Activated CD8-positive, alpha-beta memory T cell treated with anti-CD3 and anti-CD28 coated beads, Interleukin-2, amount 50 U/mL, for 24 hours (primary cell): ENCODE measurements around the gene IFITM5.
"Not testable (repeated sequence)": the region's sequence is repeated elsewhere in the genome, so short reads cannot be mapped to it uniquely, and the experiment has no call there.

ENCODE experiments used
- DNase-seq: peaks from one replicate; pipeline ENCODE4 v3.0.0-alpha.2; 2020; ENCODE audit errors: extremely low read depth

IFITM5 gene

DNA sequence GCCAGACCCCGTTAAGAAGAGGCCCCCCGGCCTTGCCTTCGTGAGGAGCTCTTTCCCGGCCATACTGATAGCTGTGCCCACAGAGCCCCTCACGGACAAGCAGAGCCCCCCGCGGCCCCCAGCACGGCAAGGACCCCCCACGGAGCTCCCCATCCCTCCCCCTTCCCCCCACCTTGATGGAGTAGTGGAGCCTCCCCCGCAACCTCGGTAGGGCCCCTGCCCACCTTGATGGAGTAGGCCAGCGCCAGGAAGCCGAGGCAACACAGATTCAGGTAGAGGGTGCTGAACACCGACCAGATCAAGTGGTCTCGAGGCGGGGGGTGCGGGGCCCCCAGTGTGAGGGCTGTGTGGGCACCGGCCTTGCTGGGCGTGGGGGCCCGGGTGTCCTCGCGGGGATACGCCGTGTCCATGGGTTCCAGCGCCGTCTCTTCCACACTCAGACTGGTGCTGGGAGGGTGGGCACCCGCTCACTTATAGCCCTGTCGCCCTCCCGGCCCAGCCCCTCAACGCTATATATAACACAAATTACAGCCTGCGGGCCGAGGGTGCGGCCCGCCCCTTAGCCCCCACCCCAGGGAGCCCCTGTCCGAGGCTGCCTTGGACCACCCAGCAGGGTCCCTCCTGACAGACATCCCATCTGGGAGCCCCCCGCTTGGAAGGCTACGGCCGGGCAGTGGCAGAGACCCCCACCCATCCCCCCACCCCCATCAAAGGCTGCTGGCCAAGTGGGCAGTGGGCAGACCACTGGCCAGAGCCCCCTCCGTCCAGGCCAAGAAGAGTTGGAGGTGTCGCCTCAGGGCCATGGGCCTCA is at the start of gene IFITM5:
IFITM5 (minus strand) TSS at position 446 of the 811 bp plus-strand sequence; CDS start at position 410, 36 bp downstream.
- DNase-seq: no peak

DNA sequence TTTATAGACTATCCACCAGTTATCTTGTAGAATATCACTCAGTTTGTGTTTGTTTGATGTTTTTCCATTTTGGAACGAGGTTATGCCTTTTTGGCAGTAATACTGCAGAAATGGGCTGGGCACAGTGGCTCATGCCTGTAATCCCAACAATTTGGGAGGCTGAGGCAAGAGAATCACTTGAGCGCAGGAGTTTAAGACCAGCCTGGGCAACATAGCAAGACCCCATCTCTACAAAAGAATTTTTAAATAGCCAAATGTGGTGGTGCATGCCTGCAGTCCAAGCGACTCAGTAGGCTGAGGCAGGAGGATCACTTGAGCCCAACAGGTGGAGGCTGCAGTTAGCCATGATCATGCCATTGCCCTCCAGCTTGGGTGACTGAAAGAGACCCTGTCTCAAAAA is 47.2 kb upstream of the IFITM5 start:
- DNase-seq: no peak

DNA sequence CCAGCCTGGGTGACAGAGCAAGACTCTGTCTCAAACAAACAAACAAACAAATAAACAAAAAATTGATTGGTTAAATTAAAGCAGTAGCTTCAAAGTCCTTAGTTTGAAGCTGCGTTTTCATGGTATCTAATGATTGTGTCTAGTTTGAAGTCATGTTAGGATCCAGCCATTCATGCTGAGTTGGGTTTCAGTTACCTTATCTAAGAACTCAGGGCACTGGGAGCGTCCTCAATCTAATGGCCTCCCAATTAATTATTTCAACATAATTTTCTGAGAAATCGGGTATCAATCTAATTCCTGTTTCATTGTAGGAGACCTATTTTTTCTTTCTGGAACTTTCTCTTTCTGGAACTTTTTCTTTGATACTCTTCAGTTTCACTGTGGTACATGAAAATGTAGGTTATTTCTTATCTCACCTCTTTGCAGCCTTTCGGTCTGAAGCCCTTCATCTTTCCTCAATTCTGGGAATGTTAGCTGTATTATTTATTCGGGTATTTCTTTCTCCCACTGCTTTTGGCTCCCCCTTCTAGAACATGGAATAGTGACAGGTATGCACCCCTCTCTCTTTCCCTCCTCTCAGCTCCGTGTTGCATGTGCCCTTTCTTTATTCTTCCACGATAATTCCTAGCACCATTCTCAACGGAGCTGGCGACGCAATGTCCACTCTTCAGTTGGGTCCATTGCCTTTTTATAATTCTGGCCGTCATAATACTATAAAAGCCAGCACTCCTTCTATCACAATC is 45.7 kb upstream of the IFITM5 start:
- DNase-seq: no peak

DNA sequence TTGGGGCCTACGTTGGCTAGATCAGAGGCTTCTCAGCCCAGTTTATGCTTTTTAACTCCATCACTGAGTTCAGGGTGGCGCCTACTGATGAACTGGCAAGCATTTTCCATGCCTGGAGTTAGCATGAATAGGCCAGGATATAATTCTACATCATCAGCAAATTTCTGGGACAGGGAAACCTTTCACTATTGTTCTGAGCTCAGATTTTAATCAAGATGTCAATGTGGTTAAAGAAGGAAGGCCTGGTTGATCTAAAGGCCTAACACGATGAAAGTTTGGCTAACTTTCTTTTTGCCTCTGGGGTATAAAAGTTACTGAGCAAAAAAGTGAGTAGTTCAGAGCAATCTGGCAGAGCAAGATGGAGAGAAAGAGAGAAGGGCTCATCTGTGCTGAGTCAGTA is 43.0 kb upstream of the IFITM5 start:
- DNase-seq: no peak

DNA sequence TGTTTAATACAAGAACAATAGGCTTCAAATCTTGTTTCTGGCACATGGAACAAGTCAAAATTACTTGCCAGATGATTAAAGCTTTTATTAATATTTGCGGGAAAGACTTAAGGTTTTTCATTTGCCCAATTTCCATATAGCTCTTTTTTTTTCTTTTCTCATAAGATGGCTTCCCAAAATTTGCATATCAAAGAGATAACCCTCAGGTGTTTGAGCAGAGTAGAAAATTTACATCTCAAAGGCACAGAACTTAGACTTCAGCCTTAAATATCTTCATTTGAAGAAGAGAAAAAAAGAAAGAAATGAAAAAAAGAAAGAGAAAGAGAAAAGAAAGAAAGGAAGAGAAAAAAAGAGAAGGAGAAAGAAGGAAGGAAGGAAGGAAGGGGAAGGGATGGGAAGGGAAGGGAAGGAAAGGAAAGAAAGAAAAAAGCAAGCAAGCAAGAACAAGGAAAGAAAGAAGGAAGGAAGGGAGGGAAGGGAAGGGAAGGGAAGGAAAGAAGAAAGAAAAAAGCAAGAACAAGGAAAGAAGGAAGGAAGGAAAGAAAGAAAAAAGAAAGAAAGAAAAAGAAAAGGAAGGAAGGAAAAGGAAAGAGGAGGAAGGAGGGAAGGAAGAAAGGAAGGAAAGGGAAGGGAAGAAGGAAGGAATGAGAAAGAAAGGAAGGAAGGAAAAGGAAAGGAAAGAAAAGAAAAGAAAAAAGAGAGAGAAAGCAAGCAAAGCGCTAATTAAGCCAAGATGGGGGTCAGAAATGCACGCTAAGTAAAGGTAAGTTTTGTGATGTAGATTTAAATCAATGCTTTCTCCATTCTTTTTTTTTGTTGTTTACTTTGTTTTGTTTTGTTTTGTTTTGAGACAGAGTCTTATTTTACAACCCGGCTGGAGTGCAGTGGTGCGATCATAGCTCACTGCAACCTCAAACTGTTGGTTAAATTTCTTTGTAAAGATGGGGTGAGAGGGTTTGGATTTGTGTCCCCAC is 41.5 kb upstream of the IFITM5 start:
- no peak for DNase-seq

DNA sequence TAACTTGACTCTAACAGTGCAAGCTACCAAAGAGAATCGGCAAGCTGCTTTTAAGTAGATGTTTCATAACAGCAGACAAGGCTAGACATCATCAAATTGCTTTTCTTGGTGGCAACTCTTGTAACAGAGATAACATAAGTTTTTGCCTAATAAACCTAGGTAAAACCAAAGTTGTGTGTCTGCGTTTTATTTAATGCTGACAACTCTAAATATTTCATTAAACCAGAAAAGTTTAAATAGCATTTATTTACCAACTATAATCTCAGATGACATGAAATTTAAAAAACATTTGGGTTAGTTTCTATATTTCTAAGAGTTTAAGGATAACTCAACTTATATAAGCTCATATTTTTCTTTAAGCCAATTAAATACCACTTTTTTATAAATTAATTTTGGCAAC is 40.6 kb upstream of the IFITM5 start:
- DNase-seq: no peak

DNA sequence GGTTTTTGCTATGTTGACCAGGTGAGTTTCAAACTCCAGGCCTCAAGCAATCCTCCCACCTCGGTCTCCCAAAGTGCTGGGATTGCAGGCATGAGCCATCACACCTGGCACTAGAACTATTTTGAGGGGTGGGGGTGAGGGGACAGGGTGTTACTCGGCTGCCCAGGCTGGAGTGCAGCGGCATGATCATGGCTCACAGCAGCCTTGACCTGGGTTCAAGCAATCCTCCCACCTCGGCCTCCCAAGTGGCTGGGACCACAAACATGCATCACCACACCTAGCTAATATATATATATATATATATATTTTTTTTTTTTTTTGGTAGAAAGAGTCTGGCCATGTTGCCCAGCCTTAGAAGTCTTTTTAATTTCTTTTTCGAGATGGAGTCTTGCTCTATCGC is 38.4 kb upstream of the IFITM5 start:
- DNase-seq: no peak

DNA sequence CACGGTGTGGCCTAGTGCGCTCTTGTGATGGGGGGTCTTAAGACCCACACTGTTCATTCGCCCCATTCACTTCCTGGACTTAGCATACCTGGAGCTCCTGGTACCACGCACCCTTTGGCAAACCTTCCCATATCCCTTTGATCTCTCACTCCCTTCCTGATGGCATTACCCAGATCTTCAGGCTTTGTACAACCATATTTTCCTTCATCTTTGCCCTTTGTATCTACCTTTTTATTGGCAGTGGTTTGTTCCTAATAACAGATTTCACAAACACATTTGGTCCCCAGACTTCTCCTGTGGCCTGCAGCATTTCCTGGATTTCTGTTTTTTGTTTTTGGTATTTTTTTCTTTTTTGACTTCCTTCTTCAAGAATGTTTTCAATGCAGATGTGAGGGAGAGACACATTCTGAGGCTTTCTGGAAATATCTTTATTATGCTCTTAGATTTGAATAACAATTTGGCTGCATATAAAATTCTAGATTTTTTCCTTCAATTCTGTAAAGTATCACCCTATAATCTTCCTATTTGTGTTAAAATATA is 37.4 kb upstream of the IFITM5 start:
- DNase-seq: no peak

DNA sequence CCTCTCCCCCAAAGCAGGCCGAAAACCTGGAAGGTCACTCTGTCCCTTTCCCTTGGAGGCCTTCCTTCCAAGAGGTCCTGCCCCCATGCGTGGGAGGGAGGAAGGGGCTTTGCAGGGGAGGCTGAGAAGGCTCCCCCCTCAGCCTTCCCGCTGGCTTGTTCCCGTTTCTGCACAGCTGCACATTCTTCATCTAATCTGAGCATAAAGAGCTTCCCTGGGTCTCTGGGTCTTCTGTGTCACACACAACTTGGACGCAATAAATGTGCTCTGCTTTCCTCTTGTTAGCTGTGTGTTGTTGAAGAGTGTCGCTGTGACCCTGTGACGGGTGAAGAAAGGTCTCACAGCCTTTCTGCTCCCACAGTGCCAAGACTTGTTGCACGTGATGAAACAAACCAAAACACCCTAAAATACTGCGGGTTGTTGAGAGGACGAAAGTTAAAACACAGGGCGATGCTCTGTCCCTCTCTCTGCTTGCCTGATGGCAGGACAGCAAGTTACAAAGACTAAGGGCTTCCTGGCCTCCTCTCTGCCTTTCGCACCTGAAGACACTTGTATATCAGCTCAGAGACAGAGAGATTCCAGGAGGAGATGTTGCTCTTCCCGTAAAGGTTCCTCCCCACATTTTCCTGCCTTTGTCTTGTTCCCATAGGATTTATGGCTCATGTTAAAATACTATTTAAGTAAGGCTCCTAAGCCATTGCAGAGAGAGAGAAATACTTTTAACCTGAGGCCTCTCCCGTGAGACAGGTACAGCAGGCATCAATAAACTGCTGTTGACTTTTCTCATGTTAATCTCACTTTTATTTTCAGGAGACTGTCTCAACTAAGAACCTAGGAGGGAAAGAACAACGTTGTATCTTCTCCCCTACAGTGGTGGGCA is 36.7 kb upstream of the IFITM5 start:
- no peak for DNase-seq

DNA sequence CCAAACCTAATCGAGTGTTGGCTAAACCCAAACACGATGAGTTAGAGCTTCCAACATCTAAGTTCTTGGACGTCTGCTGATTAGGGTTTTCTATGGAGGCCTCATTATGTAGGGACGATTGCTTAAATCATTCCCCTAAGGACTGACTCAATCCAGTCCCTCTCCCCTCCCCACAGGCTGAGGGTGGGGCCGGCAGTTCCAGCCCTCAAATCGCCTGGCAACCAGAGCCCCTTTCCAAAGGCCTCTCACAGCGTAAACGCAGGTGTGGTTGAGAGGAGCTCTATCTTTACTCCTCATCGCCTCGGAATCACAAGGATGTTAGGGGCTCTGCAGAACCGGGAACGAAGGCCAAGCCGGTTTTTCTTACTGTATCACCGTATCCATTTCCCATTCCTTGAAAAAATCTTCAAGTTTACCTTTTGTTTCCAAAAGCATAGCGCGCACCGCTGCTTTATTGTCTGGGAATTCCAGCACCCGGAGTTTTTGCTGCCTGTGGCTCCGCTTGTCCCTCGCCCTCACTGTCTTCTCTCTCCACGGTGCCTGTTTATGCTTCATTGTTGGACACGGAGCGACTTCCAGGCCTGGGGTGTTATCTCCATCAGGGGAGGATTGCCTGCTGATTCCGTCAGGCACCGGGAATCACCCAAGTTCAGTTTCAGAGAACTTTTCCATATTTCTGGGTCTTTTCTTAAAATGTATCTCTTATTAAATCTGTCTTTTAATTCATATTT is 35.1 kb upstream of the IFITM5 start:
- no peak for DNase-seq

DNA sequence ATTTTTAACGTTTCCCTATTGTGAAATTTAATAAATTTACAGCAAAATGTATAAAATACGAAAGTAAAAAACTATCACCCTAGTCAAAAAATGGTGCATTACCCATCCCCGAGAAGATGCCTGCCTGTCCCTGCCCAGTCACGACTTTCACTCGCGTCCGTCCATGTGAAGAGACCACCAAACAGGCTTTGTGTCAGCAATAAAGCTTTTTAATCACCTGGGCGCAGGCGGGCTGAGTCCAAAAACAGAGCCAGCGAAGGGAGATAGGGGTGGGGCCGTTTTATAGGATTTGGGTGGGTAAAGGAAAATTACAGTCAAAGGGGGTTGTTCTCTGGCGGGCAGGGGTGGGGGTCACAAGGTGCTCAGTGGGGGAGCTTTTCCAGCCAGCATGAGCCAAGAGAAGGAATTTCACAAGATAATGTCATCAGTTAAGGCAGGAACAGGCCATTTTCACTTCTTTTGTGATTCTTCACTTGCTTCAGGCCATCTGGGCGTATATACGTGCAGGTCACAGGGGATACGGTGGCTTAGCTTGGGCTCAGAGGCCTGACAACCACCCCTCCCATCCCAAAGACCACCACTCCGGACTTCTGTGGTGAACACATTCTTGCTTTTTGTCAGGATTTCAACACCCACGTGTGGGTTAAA is 34.4 kb upstream of the IFITM5 start:
- DNase-seq: not testable (repeated sequence)

DNA sequence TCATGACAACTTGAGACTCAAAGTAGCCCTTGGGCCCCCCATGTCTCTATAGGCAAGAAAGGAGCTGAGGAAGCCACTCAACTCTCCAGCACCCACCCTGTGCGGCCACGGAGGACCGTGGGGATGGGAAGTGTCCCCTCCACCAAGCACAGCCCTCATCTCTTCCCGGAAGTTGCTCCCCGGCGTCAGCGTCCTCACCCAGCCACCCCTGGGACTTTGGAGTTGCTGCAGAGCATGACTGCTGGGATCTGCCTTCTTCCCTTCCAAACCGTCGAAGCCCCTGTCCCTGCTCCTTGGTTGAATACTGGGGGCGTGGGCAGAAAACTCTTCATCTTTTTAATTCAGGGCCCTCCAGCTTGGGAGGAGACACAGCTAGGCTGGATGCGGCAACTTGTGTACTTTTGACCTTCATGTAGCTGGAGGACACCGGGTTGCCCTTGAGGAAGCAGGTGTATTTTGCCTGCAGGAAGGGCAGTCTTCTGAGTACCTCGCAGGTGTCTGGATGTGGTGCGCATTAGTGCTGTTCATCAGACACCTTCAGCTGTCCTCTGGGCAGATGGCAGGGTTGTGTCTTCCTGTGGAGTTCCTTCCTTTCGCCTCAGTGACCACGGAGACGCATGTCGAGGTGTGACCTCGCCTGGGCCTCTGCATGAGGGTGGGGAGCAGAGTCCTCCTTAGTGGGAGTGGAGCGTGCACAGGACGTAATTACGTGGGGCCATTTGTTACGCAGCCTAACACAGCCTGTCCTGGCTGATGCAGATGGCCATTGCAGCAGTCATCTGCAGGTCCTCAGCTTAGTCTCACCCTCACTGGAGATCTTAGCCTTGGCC is 33.5 kb upstream of the IFITM5 start:
- no peak for DNase-seq

DNA sequence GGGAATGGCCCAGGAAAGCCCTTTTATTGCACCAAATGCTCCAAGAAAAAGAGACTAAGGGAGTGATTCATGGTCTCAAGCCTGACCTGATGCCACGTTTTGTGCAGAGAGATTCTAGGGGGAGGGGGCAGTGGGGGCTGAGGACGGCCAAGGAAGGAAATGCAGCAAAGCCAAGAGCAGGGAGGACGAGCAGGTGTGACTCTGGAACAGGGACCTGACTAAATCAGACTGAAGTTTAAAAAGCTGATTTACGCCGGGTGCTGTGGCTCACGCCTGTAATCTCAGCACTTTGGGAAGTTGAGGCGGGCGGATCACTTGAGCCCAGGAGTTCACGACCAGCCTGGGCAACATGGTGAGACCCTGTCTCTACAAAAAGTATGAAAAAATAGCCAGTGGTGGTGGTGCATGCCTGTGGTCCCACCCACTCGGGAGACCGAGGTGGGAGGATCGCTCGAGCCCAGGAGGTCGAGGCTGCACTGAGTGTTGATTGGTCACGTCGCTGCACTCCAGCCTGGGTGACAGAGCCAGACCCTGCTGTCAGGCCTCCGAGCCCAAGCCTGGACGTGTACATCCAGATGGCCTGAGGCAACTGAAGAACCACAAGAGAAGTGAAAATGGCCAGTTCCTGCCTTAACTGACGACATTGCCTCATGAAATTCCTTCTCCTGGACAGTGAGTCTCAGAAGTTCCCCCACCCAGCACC is 32.2 kb upstream of the IFITM5 start:
- no peak for DNase-seq

DNA sequence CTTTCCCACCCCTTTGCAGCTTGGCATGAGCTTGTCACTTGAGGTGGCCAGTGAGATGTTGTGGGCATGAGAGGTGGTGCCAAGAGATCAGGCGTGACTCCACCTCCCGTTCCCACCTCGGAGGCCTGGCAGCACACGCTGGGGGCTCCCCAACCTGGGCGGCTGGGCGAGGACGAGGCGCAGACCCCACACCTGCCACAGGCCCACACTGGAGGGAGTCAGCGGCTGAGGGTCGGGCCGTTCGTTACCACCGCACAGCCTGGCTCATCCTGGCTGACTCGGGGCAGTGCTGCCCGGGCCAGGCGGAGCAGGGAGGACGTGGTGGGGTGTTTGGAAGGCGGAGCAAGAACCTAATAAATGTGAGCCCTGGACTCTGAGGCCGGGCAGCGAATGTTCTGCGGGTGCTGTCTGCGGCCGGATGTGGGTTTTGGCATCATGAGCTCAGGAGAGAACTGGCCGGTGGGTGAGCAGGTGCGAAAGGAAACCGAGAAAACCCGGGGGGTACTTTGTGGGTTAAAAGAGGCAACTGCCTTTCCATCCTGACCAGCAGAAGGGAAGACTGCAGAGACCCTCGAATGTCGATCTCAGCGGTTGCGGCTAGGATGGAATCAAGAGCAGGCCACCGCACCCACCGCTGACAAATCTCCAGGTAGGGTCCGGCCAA is 31.5 kb upstream of the IFITM5 start:
- no peak for DNase-seq

DNA sequence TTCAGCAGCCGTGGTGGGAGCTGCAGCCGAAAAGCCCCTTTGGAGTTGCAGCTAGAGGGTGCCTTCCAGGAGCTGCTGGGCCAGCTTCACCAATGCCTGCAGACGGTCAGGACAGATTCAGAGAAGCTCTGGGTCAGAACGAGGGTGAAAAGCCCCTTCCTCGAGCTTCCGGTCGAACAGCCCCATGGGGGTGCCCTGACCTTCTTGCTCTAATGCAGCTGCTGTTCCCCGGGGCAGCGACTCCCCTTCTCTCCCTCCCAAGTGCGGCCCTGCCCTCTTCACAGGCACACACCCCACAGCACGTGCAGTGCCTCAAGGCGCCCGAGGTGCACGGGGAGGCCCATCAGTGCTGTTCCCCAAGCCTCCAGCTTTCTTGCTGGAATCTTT is 31.0 kb upstream of the IFITM5 start:
- no peak for DNase-seq

DNA sequence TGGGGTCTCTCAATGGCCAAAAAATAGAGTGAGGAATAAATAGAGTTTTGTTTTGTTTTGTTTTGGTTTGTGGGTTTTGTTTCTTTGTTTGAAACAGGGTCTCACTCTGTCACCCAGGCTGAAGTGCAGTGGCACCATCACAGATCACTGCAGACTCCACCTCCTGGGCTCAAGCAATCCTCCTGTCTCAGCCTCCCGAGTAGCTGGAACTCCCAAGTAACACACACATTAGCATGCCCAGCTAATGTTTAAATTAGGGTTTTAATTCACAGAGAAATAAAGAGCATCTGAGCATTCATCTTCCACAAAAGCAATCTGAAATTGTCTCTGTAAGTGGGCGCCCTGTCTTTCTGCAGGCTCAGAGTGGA is 30.5 kb upstream of the IFITM5 start:
- DNase-seq: no peak

DNA sequence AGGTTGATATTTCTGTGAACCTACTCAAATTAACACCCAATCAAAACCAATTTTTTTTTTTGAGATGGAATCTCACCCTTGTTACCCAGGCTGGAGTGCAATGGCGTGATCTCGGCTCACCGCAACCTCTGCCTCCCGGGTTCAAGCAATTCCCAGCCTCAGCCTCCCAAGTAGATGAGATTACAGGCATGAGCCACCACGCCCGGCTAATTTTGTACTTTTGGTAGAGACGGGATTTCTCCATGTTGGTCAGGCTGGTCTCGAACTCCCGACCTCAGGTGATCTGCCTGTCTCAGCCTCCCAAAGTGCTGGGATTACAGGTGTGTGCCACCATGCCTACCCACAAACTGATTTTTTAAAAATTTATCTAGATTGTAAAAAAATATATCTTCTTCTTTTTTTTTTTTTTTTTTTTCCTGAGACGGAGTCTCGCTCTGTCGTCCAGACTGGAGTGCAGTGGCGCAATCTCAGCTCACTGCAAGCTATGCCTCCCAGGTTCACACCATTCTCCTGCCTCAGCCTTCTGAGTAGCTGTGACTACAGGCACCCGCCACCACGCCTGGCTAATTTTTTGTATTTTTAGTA is 29.3 kb upstream of the IFITM5 start:
- not testable (repeated sequence) for DNase-seq
